HG03135 (cell line): ENCODE measurements around the gene GSK3B.

ENCODE experiments used
- ATAC-seq: cut with Tn5 transposase; IDR thresholded peaks from one replicate; pipeline ENCODE4 v1.9.1; 2021; ENCODE audit warnings: mild to moderate bottlenecking, moderate library complexity; ENCODE audit not compliant: unreplicated experiment

Gene GSK3B

GRCh38 chr3:120093911-120094775 is at the start of gene GSK3B:
Gene GSK3B (minus strand): TSS chr3:120094447. CDS start chr3:120093434, 1,013 bp downstream.
- peak; percentile 36 for ATAC-seq

- no peak for ATAC-seq
These were observed 49.4 kb upstream of the GSK3B start for GRCh38 chr3:120143676-120144075.

- ATAC-seq: no peak
These were observed 48.0 kb upstream of the GSK3B start for GRCh38 chr3:120142236-120142635.

GRCh38 chr3:120140098-120140742 is 46.0 kb upstream of the GSK3B start:
- ATAC-seq: no peak

- no peak for ATAC-seq
These were observed 44.9 kb upstream of the GSK3B start for GRCh38 chr3:120139140-120139539.

- no peak for ATAC-seq
These were observed 43.3 kb upstream of the GSK3B start for GRCh38 chr3:120137548-120137947.

GRCh38 chr3:120130656-120131055 is 36.4 kb upstream of the GSK3B start:
- ATAC-seq: no peak

GRCh38 chr3:120129718-120130513 is 35.7 kb upstream of the GSK3B start:
- ATAC-seq: no peak

- no peak for ATAC-seq
These were observed 34.8 kb upstream of the GSK3B start for GRCh38 chr3:120129051-120129450.

- no peak for ATAC-seq
These were observed 31.7 kb upstream of the GSK3B start for GRCh38 chr3:120125992-120126391.

GRCh38 chr3:120119846-120120510 is 25.7 kb upstream of the GSK3B start:
- no peak for ATAC-seq

- no peak for ATAC-seq
These were observed 20.7 kb upstream of the GSK3B start for GRCh38 chr3:120114981-120115380.

GRCh38 chr3:120114376-120114775 is 20.1 kb upstream of the GSK3B start:
- ATAC-seq: no peak

GRCh38 chr3:120113128-120114116 is 19.2 kb upstream of the GSK3B start:
- no peak for ATAC-seq

GRCh38 chr3:120111898-120112297 is 17.7 kb upstream of the GSK3B start:
- no peak for ATAC-seq

GRCh38 chr3:120103276-120103675 is 9.0 kb upstream of the GSK3B start:
- ATAC-seq: no peak

GRCh38 chr3:120102674-120103073 is 8.4 kb upstream of the GSK3B start:
- ATAC-seq: no peak

GRCh38 chr3:120102232-120102631 is 8.0 kb upstream of the GSK3B start:
- ATAC-seq: no peak

- ATAC-seq: no peak
These were observed 7.4 kb upstream of the GSK3B start for GRCh38 chr3:120101624-120102023.

- ATAC-seq: no peak
These were observed 6.5 kb upstream of the GSK3B start for GRCh38 chr3:120100711-120101110.
